Right hindlimb (tissue), 1 donor: ENCODE data around the gene MZB1.

Experiments used
- DNase-seq: peaks from one replicate; pipeline ENCODE4 v3.0.0-alpha.2; 2018

Gene MZB1, protein sequence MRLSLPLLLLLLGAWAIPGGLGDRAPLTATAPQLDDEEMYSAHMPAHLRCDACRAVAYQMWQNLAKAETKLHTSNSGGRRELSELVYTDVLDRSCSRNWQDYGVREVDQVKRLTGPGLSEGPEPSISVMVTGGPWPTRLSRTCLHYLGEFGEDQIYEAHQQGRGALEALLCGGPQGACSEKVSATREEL

DNA sequence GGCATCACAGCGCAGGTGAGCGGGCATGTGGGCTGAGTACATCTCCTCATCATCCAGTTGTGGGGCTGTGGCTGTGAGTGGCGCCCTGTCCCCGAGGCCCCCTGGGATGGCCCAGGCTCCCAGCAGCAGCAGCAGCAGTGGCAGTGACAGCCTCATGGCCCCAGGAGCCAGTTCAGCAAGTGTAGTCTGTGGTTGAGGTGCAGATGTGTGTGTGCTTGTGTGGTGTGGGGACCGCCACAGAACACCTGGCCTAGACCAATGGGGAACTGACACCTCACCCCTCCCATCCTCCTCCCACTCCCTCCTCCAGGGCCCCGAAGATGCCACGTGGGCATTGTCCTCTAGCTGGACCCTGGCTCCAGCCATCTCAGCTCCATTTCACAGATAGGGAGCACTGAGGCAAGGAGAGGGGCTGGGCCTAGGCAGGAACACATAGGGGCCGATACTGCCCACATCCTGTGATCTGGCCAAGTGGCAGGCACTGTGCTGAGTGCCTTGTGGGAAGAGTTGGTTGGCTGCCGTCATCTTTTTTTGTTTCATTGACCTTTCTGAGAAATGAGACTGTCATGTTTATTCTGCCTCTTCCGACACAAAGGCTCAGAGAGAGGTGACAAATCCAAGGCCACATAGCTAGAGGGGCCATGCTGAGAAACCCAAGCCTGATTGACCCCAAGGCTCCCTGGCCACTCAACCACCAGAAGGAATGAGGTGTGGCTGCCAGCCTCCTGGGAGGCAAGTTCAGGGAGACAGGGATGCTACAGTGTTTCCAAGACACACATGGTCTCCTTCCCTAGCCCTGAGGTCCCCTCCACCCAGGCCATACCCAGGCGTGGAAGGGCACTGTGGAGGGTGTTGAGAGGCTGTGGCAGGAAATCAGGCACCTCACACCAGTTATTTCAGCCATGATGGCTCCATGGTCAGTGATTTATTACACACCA is at the start of gene MZB1:
TSS of gene MZB1 (minus strand) at position 213 of the 938 bp plus-strand sequence. CDS start at position 156, 57 bp downstream.
- DNase-seq = no peak

DNA sequence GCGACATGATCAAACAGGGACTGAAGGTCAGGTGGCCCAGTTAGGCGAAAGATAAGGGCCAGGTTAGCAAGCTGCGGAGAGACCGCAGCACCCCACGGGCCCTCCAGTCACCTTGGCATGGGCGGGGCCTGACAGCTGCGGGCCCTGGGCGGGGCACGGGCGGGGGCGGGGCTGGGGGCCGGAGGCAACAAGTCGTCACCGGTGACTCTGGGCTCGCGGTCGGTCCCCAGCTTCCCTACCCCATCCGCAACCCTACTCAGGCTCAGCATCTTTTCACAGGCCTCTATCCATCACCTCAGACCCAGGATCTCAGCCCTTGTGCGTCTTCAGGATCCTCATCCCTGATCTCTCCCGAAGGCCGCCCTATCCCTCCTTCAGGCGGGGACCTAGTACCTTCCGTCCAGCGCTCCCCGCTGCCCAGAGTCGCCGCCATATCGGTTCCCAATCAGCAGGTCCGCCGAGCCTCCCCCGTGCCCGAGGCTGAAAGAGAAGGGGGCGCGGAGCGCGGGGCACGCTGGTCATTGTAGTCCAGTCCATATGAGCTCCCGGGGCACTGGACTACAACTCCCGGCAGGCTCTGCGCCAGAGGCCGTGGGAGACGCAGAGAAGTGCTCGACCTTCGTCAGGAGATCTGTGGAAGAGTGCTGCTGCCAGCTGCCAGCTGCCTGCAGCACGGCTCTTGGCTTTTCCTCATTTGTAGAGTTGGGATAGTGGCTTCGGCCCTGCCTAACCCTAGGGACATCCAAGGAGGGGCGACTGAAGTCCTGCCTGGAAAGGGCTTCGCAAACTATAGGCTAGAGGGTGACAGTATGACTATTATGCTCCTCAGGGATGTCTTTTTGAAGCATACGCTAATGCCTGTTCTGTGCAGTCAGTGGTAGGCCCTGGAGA is 49.5 kb upstream of the MZB1 start, which contains the start of gene DNAJC18:
TSS of gene DNAJC18 (minus strand) at position 513 of the 891 bp plus-strand sequence. CDS start at position 433, 80 bp downstream.
- DNase-seq = peak; percentile 97

DNA sequence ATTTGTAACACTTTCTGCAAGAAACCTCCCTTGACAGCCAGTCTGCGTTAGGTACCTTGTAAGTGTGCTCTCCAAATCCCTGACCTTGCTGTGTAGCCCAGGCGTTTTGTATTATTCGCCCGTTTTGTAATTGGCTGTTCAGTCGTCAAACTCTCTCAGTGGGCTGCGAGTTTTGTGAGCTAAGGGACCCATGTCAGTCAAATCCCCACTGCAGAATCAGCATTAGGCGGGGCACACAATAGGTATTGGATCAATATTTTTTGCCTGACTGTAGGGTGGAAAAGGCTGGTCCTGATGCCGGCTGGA is 48.9 kb upstream of the MZB1 start:
- DNase-seq = no peak

DNA sequence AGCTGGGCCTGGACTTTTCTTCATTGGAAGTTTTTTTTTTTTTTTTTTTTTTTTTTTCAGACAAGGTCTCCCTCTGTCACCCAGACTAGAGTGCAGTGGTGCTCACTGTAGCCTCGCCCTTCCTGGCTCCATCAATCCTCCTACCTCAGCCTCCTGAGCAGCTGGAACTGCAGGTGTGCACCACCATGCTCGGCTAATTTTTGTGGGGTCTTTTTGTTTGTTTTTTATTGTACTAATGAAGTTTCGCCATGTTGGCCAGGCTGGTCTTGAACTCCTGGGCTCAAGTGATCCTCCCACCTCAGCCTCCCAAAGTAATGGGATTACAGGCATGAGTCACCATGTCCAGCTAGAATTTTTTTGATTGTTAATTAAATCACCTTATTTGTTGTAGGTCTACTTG is 46.0 kb upstream of the MZB1 start:
- DNase-seq = no peak

DNA sequence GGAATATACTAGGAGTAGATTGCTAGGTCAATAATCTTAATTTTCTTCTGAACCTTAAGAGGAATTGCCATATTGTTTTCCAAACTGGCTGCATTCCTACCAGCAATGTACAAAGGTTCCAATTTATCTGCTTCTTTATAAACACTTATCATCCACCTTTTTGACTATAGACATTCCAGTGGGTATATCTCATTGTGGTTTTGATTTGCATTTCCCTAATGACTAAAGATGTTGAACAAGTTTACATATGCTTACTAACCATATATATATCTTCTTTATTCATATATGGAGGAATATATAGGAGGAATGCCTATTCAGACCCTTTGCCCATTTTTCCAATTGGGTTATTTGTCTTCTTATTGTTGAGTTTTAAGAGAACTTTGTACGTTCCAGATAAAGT is 42.0 kb upstream of the MZB1 start:
- DNase-seq = no peak

DNA sequence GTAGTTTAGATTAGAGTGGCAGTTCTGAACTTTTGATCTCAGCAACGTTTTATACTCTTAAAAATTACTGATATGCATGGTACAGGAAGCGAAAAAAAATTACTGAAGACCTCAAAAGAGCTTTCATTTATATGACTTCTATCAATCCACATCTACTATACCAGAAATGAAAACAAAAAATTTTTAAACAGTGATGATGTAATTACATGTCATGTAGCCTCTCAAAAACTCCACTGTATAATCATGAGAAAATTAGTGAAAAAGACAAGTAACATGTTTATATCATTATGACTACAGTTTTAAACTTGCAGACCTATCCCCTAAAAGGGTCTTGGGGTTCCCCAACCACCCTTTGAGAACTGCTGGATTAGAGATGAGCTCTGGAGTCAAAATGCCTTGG is 40.3 kb upstream of the MZB1 start:
- no peak for DNase-seq

DNA sequence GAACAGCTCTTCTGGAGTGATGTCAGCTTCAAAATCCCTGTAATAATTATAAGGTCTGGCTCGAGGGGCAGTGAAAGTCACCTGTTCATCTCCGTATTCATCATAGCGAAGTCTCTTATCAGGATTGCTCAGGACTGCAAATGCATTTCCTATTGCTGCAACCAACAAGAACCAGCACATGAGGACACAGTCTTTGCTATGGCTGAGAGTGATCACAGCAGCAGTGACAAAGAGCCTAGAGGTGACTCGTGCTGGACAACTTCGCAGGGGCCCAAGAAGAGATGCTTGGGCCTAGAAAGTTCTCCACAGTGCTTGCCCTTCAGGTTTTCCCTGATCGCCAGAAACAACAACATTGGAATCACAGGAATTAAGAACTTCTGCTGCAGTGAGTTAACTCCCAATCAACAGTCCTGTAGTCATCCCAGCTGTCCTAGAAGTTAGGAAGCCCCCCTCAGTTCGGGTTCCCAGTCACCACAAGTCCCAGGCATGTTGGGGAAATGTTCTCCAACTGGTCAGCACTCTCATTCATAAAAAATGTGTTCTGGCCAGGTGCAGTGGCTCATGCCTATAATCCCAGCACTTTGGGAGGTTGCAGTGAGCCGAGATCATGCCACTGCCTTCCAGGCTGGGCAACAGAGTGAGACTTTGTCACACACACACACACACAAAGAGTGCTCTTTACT is 36.6 kb upstream of the MZB1 start:
- DNase-seq = no peak

DNA sequence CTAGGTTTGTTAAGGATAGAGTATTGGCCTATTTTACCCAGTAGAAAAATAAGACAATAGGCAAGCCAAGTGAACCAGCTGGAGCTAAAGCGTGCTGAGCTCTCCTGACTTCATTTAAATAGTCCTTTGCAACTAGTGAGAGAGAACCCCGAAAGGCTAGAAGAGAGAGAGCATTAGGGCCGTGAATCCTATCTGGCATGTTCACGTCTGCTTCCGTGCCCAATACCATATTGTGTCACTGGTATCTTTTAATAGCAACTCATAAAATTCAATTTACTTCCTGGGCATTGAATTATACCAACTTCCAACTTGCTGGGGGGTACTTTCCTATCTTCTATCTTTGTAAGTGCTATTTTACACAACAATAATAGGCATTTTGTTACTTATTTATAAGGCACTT is 35.8 kb upstream of the MZB1 start:
- DNase-seq = no peak

DNA sequence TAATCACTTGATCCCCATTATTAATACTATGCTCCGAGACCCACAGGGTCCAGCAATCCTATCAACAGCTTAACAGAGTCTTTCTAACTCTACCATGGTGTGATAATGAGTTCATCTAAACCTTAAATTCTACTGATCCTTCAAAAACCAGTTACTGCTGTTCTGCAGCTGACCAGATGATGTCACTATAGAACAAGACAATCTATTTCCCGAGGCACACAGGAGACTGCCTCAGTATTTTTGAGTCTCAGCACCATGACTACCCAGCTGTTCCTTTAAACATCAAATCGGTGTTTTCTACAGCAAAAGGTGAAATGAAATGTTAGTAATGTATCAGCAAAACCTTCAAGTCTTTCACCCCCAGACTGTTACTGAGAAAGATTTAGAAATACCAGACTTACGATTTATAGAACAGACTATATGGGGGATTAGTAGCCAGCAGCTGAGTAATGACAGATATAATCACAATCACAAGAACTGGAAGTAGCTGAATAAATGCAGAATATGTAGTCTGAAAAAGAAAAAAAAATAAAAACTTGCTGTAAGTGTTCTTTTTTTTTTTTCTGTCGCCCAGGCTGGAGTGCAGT is 32.7 kb upstream of the MZB1 start:
- peak; percentile 57 for DNase-seq

DNA sequence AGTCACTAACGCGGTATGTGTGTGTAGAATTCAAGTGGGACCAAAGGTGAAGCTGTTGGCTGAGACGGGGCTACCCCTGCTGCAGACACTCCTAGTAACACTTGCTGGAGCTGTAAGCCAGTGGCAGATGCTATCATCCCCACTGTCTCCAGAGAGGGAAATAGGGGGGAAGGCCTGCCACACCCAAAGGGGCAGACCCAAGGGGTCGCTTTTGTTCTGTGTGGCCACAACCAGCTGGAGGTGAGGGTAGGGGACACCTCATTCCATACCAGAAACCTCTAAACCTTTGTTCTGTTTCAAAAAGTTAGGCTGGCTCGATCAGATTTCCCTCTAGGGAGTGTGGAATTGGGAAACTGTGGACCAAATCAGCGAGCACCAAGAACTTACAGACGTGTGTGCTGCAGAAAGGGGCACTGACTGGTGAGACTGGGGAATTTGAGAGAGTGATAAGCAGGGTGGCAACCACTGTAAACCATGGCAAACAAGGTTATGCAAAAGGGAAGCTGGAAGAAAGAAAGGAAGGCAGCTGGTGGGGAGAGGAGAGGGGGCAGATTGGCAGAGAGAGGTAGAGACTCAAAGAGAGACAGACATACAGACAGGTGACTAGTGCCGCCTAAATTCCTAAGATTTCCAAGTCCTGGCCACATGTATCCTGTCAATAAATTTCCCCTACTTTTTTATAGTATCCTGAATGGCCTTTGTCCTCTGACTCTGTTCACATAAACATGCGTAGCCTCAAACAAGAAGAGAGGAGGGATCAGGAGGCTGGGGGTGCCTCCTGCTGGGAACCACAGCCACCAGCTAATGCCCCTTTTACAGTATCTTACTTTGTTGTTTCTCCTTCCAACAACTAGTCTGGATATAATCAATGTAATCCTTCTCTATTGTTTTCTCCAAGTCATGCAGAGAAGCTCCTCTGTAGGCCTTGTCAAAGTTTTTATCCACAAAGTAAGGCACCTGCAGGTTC is 29.8 kb upstream of the MZB1 start:
- DNase-seq = no peak

DNA sequence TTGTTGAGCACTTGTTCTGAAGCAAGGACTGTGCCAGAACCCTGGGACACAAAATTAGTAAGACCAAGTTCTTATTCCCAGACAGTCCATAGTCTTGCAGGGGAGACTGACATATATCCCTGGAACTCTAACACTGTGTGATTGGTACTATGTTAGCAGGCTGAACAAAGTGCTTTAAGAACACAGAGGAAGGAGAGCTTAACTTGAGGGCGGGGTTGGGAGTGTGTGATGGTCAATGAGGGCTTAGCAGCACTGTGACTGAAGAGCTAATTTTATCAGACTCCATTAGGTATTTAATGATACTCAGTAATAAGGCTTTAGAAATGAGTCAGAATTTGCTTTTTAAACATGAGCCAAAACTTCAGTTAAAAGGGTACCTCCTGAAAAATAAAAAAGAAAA is 29.1 kb upstream of the MZB1 start:
- DNase-seq = no peak

DNA sequence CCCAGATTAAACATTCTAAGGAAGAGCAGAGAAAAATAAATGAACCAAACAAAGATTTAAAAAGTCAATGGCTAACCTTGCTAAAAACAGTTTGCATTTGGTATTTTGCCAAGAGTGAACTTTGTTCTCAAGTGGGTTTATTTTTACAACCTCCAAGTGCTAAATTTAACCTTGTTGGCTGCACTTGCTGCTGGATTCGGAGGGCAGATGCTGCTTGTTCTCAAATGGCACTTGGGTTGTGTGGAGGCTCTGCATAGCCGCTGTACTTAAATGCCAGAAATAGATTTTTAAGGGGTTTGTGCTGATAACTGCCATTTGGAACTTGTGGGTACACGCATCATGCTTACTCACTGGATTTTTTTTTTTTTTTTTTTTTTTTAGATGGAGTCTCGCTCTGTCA is 27.5 kb upstream of the MZB1 start:
- no peak for DNase-seq

DNA sequence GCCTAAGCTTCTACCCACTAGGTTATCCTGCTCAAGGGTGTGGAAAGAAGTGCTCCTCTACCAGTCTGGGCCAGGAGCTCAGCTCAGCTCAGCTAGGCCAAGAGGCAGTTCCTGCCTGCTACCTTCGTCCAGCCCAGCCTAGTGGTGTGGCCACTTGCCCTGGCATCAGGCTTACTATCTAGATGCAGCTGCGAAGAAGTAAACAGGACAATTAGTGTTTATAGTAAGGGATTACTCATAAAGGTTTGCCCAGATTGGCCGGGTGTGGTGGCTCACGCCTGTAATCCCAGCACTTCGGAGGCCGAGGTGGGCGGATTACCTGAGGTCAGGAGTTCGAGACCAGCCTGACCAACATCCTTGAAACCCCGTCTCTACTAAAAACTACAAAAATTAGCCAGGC is 26.9 kb upstream of the MZB1 start:
- DNase-seq = no peak

DNA sequence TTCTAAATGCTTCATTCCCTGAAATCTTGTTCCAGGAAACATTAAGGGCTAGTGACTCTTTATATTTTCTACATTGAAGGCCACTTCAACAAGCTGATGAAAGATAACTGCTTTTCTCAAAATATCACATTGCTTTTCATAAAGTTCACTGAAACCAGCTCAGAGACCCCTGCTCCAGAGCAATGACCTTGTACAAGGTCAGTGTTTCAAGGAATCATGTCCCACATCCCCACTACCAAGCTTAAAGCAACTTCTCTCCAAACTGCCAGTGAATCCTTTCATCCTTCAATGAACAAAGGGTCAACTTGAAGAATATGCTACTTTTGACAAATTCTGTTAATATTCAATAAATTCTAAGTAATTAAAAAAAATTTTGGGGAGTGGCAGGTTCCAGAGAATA is 26.2 kb upstream of the MZB1 start:
- DNase-seq = no peak

DNA sequence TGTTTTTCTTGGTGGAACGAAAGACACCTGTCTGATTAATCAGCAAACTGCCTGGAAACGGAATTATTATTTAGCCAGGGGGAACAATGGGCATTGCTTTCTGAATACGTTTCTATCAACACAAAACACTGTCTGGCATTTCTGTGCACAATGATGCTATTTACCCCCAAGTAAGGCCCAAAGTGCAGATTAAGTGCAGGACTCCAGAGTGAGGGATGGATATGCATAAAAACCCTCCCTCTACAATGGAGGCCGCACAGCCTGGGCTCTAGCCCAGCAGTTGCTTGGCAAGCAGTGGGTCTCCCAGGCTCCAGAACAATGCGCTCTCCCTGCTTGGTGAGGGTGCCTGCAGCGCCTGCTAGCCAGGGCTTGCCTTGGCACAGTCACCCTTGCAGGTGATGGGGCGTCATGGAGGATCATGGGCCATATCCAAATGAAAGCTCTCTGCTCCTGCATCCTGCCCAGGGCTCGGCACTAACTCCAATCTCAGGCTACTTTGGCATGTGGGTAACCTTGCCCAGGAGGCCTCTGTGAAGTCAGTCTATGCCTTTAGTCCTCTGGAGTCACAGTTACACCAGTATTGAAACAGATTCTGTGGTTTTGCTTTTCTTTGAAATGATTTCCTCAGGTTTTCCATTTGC is 25.6 kb upstream of the MZB1 start:
- no peak for DNase-seq

DNA sequence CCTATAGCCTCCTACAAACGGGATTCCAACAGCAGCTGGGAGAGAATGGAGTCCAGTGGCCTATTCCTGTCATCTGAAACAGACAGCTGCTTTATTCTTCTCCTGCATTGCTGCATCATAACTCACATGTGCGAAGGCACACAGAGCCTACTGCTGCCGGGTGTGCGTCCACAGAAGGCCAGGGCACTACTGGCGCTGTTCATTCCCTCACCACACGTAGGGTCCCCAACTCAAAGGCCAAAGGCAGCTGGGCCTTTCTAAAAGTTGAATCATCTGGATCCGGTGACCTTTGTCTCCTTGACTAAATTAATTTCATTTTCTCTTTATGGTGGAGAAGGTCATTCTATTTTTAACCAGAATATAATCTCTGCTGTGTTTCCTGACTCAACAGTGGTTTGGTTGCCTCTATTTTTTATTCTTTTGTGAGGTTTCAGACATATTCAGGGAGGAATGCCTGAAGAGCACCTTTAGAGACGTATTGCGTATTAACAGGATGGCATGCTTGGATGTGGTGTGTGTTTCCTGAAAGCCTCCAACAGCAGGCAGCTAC is 24.9 kb upstream of the MZB1 start:
- peak; percentile 72 for DNase-seq

DNA sequence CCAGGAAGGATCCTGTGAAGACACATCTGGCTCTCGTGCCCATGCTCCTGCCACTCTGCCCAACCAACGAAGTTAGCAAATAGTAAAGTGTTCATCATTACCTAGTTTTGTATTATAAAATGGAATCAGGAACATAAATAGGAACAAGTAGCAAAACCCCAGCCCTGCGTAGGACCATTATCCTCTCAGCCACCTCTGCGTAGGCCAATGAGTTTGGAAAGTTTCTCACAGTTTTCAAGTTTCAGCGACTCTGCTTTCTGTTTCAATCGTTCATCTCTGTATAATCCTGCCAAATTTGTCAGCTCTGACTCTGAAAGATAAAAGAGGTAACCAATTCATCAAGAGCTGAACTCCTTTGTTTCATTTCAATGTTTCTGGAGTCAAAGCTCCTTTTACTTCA is 24.2 kb upstream of the MZB1 start:
- no peak for DNase-seq

DNA sequence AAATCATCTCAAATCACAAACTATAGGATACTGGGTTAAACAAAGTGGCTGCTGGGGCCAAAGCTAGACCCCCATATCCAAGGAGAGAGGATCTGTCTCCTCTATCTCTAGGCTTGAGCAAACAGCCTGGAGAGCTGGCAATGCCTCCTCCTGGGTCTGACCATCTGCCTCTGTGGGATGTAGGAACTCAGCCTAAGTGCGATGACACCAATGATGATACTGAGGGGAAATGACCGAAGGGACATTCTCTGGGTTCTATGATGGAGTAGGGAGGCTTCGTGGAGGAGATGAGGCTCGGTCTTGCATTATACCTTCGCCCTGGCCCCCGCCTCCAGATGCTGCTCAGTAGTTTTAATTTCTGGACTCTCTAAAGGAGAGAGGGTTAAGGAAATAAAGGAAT is 23.4 kb upstream of the MZB1 start:
- no peak for DNase-seq

DNA sequence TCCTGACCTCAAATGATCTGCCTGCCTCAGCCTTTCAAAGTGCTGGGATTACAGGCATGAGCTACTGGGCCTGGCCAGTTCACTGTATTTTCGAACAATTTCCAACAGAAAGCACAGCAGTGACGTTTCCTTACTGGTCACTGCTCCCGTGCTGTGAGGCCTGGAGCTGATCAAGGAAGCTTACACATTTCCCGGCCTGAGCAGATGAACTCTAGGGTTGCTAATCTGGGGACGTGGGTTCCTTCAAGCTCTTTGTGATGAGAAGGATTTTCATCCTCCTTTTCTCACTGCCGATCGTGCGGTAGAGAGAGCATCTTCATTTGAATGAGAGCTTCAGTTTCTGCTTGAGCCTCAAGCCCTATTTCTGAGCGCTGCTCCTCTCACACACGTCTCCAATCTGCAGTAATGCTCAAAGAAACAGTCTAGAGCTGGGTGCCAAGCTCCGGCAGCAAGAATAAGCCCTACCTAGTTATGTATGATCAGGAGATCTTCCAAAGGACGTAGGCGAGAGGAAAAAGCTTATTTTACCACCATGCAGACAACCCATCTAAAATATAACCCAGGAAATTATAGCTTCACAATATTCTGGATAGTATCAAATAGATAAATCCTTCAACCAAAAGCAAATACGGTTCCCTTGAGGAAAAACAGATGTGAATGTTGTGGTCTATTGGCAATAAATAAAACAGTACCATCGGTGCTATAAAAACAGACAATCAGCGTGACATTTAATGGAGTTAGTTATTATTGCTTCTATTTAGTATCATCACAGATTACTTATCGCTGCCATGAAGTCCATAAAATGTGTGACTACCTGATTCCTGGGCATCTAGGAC is 21.5 kb upstream of the MZB1 start:
- DNase-seq = no peak
